DMS53 treated with DMSO at 0.1 percent for 48 hours (cell line): Measurements from ENCODE around the gene HDGFL2.
A peak's percentile ranks its signal among the peaks of the same experiment; 100 is the strongest.
"Not testable (repeated sequence)": the region's sequence is repeated elsewhere in the genome, so short reads cannot be mapped to it uniquely, and the experiment has no call there.

Experiments
- DNase-seq: peaks from one replicate; lab custom pipeline; 2025; ENCODE audit not compliant: unreplicated experiment; lab: John Stamatoyannopoulos, UW

Gene HDGFL2

GRCh38 chr19:4529924-4530522, 57.9 kb downstream of the HDGFL2 start:
- no peak for DNase-seq

- peak; percentile 4 for DNase-seq
These were observed 59.6 kb downstream of the HDGFL2 start for GRCh38 chr19:4531562-4532165.

DNA sequence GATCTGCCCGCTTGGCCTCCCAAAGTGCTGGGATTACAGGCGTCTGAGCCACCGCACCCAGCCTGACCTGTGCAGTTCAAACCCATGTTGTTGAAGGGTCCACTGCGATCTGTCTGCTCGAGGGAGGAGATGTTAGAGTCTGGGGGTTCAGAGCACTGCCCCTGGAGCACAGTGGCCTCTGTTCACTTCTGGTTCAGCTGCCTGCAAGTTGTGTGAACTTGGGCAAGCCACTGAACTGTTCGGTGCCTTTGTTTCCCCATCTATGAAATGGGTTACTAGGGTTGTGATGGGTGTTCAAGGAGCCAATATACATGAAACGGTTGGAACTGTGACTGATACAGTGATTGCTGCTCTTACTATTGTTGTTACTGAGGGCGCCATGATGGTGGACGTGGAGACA, 61.2 kb downstream of the HDGFL2 start:
- DNase-seq = no peak

DNA sequence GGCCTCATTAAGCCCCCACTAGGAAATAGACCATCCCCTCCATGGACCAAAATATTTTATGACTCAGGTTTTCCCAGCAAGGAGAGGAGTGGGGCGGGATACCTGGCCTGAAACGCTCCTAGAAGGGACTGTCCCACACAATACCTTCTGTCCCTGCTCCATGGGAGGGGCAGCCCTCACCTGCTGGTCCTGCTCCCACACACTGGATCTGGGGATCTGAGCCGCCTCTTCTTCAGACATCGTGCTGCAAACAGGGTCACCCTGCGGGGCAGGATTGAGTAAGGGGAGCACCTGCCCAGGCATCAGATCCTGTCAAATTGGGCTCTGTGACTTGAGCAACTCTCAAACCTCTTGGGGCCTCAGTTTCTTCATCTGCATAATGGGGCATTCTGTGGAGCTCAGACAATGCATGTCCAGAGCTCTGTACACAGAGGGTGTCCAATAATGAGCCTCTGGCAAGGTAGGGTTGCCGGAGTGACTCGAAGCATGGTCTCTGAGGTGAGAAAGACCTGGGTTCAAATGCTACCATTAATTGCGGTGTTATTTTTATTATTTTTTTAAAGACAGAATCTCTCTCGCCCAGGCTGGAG, 61.8 kb downstream of the HDGFL2 start:
- DNase-seq = no peak

DNA sequence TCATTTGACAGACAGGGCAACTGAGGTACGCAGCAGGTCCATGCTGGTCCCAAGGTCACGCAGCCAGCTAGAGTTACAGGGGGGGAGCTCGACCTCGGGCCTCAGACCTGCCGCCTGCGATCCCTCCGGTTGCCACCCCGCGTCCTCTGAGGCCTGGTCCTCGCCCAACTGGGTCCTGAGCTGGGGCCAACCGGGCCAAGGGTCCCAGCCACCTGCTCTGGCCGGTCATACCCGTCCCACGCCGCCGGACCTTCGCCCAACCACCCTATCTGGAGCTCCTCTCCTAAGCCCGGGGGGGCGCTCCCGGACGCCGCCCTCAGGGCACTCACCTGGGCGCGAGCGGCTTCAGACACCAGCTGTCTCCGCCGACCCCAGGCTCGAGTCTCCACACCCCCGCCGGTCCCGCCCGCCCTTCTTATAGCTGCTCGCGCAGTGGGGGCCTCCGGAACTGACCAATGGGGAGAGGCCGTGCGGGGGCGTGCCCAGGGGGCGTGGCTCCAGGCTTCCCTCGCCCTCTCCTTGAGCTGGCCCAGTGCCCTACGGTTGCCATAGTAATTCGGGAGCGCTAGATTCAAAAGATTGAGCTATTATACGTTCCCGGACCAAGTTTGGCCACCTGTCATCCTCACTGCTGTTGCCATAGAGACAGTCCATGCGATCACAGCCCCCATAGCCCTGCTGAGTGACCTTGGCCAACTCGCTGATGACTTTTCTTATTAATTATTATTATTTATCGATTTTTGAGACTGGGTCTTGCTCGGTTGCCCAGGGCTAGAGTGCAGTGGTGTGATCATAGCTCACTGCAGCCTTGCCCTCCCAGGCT, 63.0 kb downstream of the HDGFL2 start, which contains the start of gene PLIN5:
TSS of gene PLIN5 (minus strand) at position 389 of the 823 bp plus-strand sequence. CDS start 1,150 bp downstream, outside the sequence.
- DNase-seq = peak; percentile 62

- DNase-seq = no peak
These were observed 64.7 kb downstream of the HDGFL2 start for GRCh38 chr19:4536798-4537197.

- DNase-seq = no peak
These were observed 66.0 kb downstream of the HDGFL2 start for GRCh38 chr19:4537953-4538600.

- DNase-seq = no peak
These were observed 66.5 kb downstream of the HDGFL2 start for GRCh38 chr19:4538601-4538954.

DNA sequence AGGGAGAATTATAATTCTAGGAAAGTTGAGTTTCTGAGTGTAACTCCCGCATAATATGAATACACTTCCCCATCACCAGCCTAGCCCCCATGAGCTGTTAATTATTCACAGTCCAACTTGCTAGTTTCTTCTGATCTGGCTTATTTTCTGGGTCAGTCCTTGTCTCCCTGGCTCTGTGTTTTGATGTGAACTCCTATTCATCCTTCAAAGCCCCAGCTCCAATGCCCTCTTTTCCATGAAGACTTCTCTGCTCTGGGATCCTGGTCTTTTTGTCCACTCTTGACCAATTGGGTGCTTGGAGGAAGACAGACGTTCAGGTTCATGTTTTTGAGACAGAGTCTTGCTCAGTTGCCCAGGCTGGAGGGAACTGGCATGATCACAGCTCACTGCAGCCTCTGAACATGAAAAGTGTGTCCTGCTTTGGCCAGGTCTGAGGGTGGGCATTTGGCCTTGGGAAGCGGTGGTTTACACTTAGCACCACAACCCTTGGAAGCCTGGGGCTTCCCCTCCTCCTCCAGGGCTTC, 67.1 kb downstream of the HDGFL2 start:
- no peak for DNase-seq

GRCh38 chr19:4539693-4540581, 67.8 kb downstream of the HDGFL2 start, which contains the start of gene LRG1:
TSS of gene LRG1 (minus strand) at chr19:4540036. CDS start at chr19:4540013, 23 bp downstream.
- DNase-seq = no peak

DNA sequence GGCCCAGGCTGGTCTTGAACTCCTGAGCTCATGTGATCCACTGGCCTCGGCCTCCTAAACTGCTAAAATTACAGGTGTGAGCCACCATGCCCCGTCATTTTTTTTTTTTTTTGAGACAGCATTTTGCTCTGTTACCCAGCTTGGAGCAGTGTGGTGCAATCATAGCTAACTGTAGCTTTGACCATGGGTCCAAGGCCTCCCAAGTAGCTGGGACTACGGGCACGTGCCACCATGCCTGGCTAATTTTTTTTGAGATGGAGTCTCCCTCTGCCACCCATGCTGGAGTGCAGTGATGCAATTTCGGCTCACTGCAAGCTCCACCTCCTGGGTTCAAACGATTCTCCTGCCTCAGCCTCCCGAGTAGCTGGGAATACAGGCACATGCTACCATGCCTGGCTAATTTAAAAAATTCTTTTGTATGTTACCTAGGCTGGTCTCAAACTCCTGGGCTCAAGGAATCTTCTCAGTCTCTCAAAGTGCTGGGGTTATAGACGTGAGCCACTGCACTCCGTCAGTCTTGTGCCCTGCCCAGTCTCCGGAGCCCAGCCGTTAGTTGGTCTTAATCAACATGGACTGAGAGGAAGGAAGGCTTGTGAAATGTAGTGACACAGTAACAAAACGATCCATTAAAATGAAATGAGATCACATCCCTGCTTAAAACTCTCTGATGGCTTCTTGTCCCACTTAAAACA, 69.2 kb downstream of the HDGFL2 start:
- no peak for DNase-seq

DNA sequence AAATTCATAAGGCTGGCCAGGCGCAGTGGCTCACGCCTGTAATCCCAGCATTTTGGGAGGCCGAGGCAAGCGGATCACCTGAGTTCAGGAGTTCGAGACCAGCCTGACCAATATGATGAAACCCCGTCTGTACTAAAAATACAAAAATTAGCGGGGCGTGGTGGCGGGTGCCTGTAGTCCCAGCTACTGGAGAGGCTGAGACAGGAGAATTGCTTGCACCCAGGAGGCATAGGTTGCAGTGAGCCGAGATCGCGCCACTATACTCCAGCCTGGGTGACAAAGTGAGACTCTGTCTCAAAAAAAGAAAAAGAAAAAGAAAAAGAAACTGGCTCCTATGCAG, 69.7 kb downstream of the HDGFL2 start:
- DNase-seq = not testable (repeated sequence)

DNA sequence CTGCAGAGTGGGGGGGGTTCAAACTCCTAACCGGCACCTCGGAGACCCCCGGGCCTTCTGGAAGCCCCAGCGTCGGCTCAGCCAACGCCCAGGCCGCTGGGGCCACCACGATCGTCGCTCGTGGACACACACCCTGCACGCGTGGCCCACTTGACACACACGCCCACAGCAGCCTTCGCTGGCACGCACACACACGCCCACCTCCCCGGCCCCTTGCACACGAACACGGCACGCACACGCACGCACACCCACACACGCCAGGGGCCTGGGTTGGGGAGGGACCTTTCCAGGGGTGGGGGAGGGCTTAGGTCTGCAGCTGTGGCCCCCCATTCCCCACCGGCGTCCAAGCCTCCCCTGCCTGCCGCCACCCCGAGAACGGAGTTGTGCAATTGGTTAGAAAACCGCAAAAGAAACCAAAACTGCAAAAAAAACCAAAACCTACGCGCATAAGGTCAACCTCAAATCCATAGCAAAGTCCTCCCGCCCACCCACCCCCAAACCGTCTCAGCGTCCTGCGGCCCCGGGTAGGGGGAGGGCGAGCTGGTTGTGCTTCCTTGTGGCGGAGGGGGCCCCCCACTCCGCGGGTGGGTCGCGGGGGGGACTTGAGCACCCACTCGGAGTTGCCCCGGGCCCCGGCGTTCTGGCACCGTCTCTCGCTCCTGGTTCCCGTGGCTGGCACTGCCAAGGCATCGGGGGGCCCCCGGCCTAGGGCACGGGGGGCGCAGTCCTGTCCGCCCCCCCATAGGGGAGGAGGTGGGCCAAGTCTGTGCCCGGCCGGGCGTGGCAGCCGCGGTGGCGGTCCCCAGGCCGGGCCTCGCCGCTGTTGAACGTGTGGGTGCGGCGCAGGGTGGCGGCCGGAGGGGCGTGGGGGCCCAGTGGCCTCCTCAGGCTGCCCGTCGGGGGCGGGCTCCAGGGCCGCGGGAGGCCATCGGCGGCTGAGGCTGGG, 71.1 kb downstream of the HDGFL2 start:
- no peak for DNase-seq

DNA sequence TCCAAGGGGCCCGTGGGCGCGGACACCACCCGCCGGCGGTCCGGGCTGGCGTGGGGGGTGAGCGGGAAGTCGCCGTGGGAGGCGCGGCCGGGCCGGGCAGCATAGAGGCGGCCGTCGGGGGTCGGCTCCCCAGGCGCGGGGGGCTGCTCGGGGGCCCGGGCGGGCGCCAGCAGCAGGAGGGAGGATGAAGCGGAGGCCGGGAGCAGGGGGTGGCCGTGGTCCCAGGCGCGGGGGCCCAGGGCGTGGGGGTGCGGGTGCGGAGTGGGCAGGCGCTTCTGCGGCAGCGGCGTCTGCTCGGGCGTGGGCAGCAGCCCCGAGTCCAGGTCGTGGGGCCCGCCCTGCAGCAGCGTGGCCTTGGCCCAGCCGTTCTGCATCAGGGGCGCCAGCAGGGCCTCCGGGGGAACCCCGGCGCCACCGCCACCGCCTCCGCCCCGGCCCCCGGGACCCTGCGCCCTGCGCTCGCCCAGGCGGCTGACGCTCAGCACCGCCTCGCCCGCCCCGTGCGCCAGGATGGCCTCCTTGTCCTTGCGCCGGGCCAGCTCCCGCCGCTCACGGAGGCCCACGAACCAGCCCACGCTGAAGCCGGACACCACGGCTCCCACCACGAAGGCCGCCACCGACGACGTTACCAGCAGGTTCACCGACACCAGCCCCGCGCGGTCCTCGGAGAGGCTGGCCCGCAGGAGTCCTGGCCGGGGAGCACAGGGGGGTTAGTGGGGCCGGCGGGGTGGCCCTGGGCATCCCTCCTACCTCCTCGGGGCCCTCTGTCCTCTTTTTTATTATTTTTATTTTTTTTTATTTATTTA, 71.9 kb downstream of the HDGFL2 start:
- no peak for DNase-seq

GRCh38 chr19:4547303-4548237, 75.5 kb downstream of the HDGFL2 start:
- no peak for DNase-seq

DNA sequence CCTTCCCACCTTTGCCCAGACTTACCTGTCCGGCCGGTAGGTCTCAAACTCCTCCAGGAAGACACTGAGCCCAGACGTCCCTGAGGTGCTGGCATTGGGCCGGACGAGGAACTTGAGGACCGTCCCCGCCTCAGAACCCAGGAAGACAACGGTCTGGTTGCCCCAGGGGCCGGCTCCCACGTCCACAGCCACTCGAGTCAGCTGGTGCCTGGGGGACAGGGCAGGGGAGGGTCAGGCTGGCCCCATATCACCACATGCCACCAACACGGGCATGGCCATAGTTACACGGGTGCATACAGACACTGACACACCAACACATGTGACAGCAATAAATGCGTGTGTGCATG, 76.1 kb downstream of the HDGFL2 start:
- no peak for DNase-seq

GRCh38 chr19:4550018-4550417, 77.9 kb downstream of the HDGFL2 start:
- DNase-seq = no peak
